Spinal cord (tissue), 10 donors: Measurements from ENCODE around the gene C5orf58. TPM values are rescaled to one million over a fixed set of nuclear protein-coding genes. Genes with fewer than 3 reads are reported as not detected.

Source experiments
- DNase-seq, 6 donors: peaks; one replicate each; pipeline versions ENCODE4 v3.0.0 to v3.0.0-alpha.2; 2013 to 2015; ENCODE audit warnings: low spot score in 6 of 6, low read depth in 4 of 6
- H3K27ac ChIP-seq: one replicate; pipeline ENCODE4 v1.5.1; 2013; ENCODE audit warnings: low read depth, low read length, control low read depth
- H3K27me3 ChIP-seq: one replicate; pipeline ENCODE4 v1.6.1; 2013; ENCODE audit warnings: low read length; ENCODE audit not compliant: control insufficient read depth, insufficient read depth
- H3K36me3 ChIP-seq: one replicate; pipeline ENCODE4 v1.6.1; 2013; ENCODE audit warnings: low read length; ENCODE audit not compliant: control insufficient read depth, insufficient read depth
- H3K4me1 ChIP-seq: one replicate; pipeline ENCODE4 v1.6.1; 2013; ENCODE audit warnings: low read length; ENCODE audit not compliant: control insufficient read depth, insufficient read depth
- H3K4me3 ChIP-seq: one replicate; pipeline ENCODE4 v1.5.1; 2013; ENCODE audit warnings: low read depth, low read length, control low read depth
- H3K9me3 ChIP-seq: one replicate; pipeline ENCODE4 v1.6.1; 2013; ENCODE audit warnings: low read length; ENCODE audit not compliant: control insufficient read depth, insufficient read depth
- WGBS: methylation state at CpG from one replicate; pipeline ENCODE4 v1.1.5; 2013; ENCODE audit warnings: missing lambda C conversion rate; ENCODE audit not compliant: insufficient coverage; 5-methylcytosine and 5-hydroxymethylcytosine counted together
- polyA plus RNA-seq, 2 donors: library from polyadenylated mRNA; unstranded; fragments of 120-200 nt; gene quantifications; one replicate each; pipeline ENCODE4 v1.2.1, GENCODE V29; 2013; ENCODE audit not compliant: insufficient read length in 2 of 2
- total RNA-seq, 2 donors: library from RNA; depleted of rRNA in 1 of 2; stranded (reverse); fragments of 120-200 nt in 1 of 2; fragments of >200 nt in 1 of 2; gene quantifications; one replicate each; pipeline versions ENCODE4 v1.2.3 to v1.2.4, GENCODE V29; 2013 to 2014
- donor health status: healthy.

C5orf58 gene
- total and polyA plus RNA-seq, 4 donors, result 1.8 to 2.1 TPM; not detected in 2

DNA sequence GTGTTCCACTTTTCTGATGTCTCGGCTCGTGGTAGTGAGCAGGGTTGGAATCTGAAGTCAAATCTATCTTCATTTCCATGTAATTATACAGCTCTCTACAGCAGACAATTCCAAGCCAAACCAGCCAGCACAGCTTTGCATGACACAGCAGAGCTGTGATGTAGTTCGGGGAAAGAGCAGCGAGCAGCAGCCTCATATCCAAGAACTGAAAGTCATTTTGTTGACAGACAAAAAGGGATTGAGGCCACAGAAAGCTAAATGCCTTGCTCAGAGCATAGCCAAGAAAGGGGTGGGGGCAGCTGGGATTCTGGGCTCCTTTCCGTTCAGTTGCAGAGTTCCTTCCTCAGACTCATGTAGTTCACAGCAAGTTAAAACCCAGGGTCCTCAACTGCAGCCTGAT is 32.7 kb downstream of the C5orf58 start:
- Histone ChIP-seq H3K4me1 (peaks cover 26% of the 10 kb centered on the region), H3K27me3 (peaks cover 3% of the 10 kb centered on the region), H3K4me3 (no peak overlapping the region), H3K36me3 (no peaks in the 10 kb centered on the region), H3K27ac (peak overlapping the region; percentile 63), H3K9me3 (no peaks in the 10 kb centered on the region)
- WGBS, result 8% methylated on average over 3 of the region's 5 CpGs
- peak; percentile 58 to 94 (median 68) for DNase-seq

- H3K4me3 ChIP-seq, result no peak overlapping the region
- no peak overlapping the region for H3K27ac ChIP-seq
- WGBS, result 83% methylated on average over 5 of the region's 17 CpGs
Observed at GRCh38 chr5:170266570-170267381, 34.0 kb downstream of the C5orf58 start.

GRCh38 chr5:170267431-170268152 is 34.8 kb downstream of the C5orf58 start:
- Histone ChIP-seq H3K4me3 (no peak overlapping the region), H3K27ac (no peak overlapping the region)
- WGBS, result 28% methylated on average over 6 of the region's 16 CpGs

More at GRCh38 chr5:170266570-170267381, 34.0 kb downstream of the C5orf58 start:
- Histone ChIP-seq H3K36me3 (no peaks in the 10 kb centered on the region), H3K27me3 (peaks cover 3% of the 10 kb centered on the region), H3K4me1 (peaks cover 26% of the 10 kb centered on the region), H3K9me3 (no peaks in the 10 kb centered on the region)
- no peak for DNase-seq

DNA sequence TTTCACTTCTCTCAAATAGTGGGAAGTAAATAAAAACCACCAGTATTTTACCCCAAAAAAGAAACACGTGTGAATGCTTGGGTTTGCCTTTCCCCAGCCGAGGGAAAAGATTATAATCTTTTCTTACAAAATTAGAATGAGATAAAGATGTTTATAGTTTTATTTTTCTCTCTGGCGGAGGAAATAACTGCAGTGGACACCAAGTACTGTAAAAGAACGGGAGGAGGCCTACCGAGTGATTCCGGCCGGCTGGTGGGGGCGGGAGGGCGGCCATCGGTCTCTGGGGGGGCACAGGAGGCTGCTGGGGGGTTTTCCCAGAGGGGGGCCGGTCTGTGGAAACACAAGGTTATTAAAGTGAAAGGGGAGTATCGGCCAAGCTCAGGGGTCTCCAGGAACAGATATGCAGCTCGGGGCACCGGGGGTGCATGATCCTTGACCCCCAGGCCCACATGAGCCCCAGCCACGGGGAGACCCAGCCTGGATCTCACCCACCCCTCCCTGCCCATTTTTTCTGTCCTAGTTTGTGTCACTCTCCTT is 35.4 kb downstream of the C5orf58 start:
- Histone ChIP-seq H3K36me3 (no peaks in the 10 kb centered on the region), H3K27me3 (peaks cover 3% of the 10 kb centered on the region), H3K9me3 (no peaks in the 10 kb centered on the region), H3K4me1 (peaks cover 22% of the 10 kb centered on the region), H3K27ac (no peak overlapping the region), H3K4me3 (no peak overlapping the region)
- DNase-seq, result no peak
- WGBS, result 53% methylated on average over 4 of the region's 15 CpGs

More at GRCh38 chr5:170267431-170268152, 34.8 kb downstream of the C5orf58 start:
- Histone ChIP-seq H3K27me3 (peaks cover 3% of the 10 kb centered on the region), H3K4me1 (peaks cover 22% of the 10 kb centered on the region), H3K9me3 (no peaks in the 10 kb centered on the region), H3K36me3 (no peaks in the 10 kb centered on the region)
- peak in 5 of 6 donors; percentile 68 to 94 (median 74) for DNase-seq

- no peak overlapping the region for H3K27ac ChIP-seq
Observed at GRCh38 chr5:170268884-170269283, 36.1 kb downstream of the C5orf58 start.

DNA sequence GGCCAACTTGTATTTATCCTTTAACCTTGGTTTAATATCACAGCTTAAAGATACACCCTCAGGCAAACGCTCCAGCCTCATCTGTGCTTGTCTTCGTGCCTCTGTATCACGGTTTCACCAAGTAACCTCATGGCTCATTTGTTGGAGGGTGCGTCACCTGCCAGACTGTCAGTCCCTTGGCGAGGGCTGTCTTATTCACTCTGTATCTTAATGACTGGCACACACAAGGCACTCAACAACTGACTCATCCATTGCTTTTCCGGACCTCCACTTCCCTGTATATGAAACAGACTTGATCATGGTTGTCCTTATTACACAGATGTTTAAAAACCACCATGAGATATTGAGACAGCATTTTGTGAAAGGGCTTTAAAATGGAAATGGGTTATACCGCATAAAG is 36.8 kb downstream of the C5orf58 start:
- Histone ChIP-seq H3K4me1 (peaks cover 30% of the 10 kb centered on the region), H3K9me3 (no peaks in the 10 kb centered on the region), H3K4me3 (no peak overlapping the region), H3K27me3 (peaks cover 3% of the 10 kb centered on the region), H3K36me3 (no peaks in the 10 kb centered on the region), H3K27ac (no peak overlapping the region)
- no peak for DNase-seq
- WGBS, result 97% methylated on average over 4 of the region's 7 CpGs

More at GRCh38 chr5:170268884-170269283, 36.1 kb downstream of the C5orf58 start:
- WGBS, result 58% methylated on average over 1 of the region's 3 CpGs
- H3K27me3 ChIP-seq, result peaks cover 3% of the 10 kb centered on the region
- no peak overlapping the region for H3K4me3 ChIP-seq
- no peak for DNase-seq
- H3K4me1 ChIP-seq, result peaks cover 25% of the 10 kb centered on the region
- no peaks in the 10 kb centered on the region for H3K9me3 ChIP-seq
- H3K36me3 ChIP-seq, result no peaks in the 10 kb centered on the region

DNA sequence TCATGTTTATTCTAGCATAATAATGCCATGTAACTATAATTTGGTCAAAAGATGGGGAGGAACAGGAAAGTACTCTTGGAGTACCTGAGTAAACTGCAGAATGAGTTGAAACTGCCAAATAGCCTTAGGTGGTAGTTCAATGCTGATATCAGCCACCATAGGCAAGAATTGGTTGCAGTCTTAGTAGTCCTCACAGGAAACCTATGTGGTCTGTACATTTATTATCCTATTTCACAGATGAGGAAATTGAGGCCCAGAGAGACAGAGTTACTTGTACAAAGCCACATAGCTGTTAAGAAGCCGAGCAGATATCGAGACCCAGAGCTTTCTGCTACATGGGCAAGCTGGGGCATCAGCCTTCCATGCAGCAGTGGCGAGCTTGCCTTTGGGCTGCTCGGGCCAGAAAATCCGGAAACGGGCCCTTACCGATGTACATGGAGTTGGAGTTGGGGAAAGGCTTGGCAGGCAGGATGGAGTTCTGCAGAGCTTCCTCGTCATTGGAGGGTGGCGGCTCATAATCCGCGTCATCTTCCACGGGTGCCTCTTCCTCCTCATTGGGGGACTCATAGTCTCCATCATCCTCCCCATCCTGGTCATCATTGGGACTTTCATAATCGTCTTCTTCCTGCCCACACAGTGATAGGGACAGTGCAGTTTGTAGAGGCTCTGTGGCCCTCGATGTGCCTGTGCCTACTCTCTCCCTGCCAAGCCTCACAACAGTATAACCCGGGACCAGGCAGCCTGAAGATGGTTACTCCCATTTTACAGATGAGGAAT is 37.7 kb downstream of the C5orf58 start:
- Histone ChIP-seq H3K27ac (no peak overlapping the region), H3K27me3 (peaks cover 3% of the 10 kb centered on the region), H3K9me3 (no peaks in the 10 kb centered on the region), H3K36me3 (no peaks in the 10 kb centered on the region), H3K4me3 (no peak overlapping the region), H3K4me1 (peaks cover 26% of the 10 kb centered on the region)
- DNase-seq, result no peak
- 83% methylated on average over 6 of the region's 15 CpGs for WGBS

GRCh38 chr5:170273968-170274710 is 41.4 kb downstream of the C5orf58 start:
- Histone ChIP-seq H3K4me3 (no peak overlapping the region), H3K9me3 (no peaks in the 10 kb centered on the region), H3K36me3 (no peaks in the 10 kb centered on the region), H3K27ac (no peak overlapping the region), H3K4me1 (peaks cover 14% of the 10 kb centered on the region), H3K27me3 (no peaks in the 10 kb centered on the region)
- DNase-seq, result peak in 4 of 6 donors; percentile 40 to 87 (median 68)
- WGBS, result 53% methylated on average over 8 of the region's 8 CpGs
